Lung (tissue), 12 donors: ENCODE data around the gene WFDC9. TPM values are rescaled to one million over a fixed set of nuclear protein-coding genes. Genes with fewer than 3 reads are reported as not detected.

Source experiments
- ATAC-seq: fragments of 200-7000 bp; cut with Tn5 transposase; one replicate; pipeline ENCODE4 v1.9.1; 2020; ENCODE audit warnings: moderate number of reproducible peaks; ENCODE audit not compliant: insufficient read depth, low FRiP score
- DNase-seq, 3 donors: peaks; one replicate each; pipeline ENCODE4 v3.0.0-alpha.2; 2013 to 2017
- H3K27ac ChIP-seq, 2 donors: one replicate each; pipeline ENCODE4 v1.5.1; 2013; ENCODE audit warnings: mild to moderate bottlenecking in 2 of 2, moderate library complexity in 2 of 2, control low read depth in 1 of 2, inconsistent platforms in 1 of 2, low read depth in 1 of 2, low read length in 1 of 2
- H3K27me3 ChIP-seq, 3 donors: one replicate each; pipeline ENCODE4 v1.5.1; 2013; ENCODE audit warnings: low read length in 2 of 3; ENCODE audit not compliant: control insufficient read depth in 3 of 3, insufficient read depth in 3 of 3
- H3K36me3 ChIP-seq, 4 donors: one replicate each; pipeline ENCODE4 v1.5.1; 2013; ENCODE audit warnings: low read length in 4 of 4, mild to moderate bottlenecking in 1 of 4, moderate library complexity in 1 of 4; ENCODE audit not compliant: control insufficient read depth in 4 of 4, insufficient read depth in 4 of 4
- H3K4me1 ChIP-seq, 5 donors: one replicate each; pipeline ENCODE4 v1.5.1; 2013; ENCODE audit warnings: low read length in 5 of 5, mild to moderate bottlenecking in 2 of 5, moderate library complexity in 1 of 5; ENCODE audit not compliant: control insufficient read depth in 5 of 5, insufficient read depth in 5 of 5
- H3K4me3 ChIP-seq: one replicate; pipeline ENCODE4 v1.5.1; 2013; ENCODE audit warnings: mild to moderate bottlenecking, control low read depth, moderate library complexity
- H3K9ac ChIP-seq, 2 donors: one replicate each; pipeline ENCODE4 v1.5.1; 2013; ENCODE audit warnings: low read length in 2 of 2, control low read depth in 1 of 2; ENCODE audit not compliant: insufficient read depth in 1 of 2
- H3K9me3 ChIP-seq, 4 donors: one replicate each; pipeline ENCODE4 v1.5.1; 2013; ENCODE audit warnings: low read length in 3 of 4, mild to moderate bottlenecking in 1 of 4, moderate library complexity in 1 of 4; ENCODE audit not compliant: control insufficient read depth in 4 of 4, insufficient read depth in 3 of 4
- WGBS, 2 donors: extraction: QIAGEN DNeasy Blood & Tissue Kit; methylation state at CpG; one replicate each; pipeline ENCODE4 v1.1.7; 2013; 5-methylcytosine and 5-hydroxymethylcytosine counted together
- polyA plus RNA-seq, 2 donors: library from polyadenylated mRNA; stranded (reverse); fragments of 200-250 nt; gene quantifications; one replicate each; pipeline ENCODE4 v1.2.1, GENCODE V29; 2013
- total RNA-seq, 2 donors: library from RNA; depleted of rRNA in 1 of 2; stranded (reverse); fragments of >200 nt in 1 of 2; gene quantifications; one replicate each; pipeline ENCODE4 v1.2.1, GENCODE V29; 2014 to 2021
- TF ChIP-seq, protein P1 (sequence below): IDR thresholded peaks from 2 replicates; pipeline ENCODE4 v1.5.1; 2012; ENCODE audit warnings: mild to moderate bottlenecking; ENCODE audit errors: control extremely low read depth, extremely low read depth
- donor health status: control.
- donor health status: control.
- donor health status: Bipolar disorder and iron deficiency.
- donor health status: healthy.
- donor health status: DM: yes; HTN: yes; CAD: no.

WFDC9 gene
- total and polyA plus RNA-seq, 4 donors, result not detected

DNA sequence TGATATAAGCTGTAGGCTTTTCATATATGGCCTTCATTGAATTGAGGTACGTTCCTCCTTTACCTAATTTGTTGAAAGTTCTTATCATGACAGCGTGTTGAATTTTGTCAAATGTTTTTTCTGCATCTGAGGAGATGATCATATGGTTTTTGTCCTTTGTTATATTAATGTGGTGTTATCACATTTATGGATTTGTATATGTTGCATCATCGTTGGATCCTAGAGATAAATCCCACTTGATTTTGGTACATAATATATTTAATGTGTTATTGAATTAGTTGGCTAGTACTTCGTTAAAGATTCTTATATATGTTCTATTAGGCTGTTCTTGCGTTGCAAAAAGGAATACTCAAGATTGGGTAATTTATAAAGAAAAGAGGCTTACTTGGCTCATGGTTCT, 8.6 kb upstream of the WFDC9 start:
- no peak for DNase-seq
- H3K27ac ChIP-seq, result no peak overlapping the region
- H3K4me1 ChIP-seq, result no peaks in the 10 kb centered on the region
- no peaks in the 10 kb centered on the region for H3K27me3 ChIP-seq
- peaks cover 0 to 2% (median 0%) of the 10 kb centered on the region in 4 donors for H3K9me3 ChIP-seq
- TF ChIP-seq, protein P1, sequence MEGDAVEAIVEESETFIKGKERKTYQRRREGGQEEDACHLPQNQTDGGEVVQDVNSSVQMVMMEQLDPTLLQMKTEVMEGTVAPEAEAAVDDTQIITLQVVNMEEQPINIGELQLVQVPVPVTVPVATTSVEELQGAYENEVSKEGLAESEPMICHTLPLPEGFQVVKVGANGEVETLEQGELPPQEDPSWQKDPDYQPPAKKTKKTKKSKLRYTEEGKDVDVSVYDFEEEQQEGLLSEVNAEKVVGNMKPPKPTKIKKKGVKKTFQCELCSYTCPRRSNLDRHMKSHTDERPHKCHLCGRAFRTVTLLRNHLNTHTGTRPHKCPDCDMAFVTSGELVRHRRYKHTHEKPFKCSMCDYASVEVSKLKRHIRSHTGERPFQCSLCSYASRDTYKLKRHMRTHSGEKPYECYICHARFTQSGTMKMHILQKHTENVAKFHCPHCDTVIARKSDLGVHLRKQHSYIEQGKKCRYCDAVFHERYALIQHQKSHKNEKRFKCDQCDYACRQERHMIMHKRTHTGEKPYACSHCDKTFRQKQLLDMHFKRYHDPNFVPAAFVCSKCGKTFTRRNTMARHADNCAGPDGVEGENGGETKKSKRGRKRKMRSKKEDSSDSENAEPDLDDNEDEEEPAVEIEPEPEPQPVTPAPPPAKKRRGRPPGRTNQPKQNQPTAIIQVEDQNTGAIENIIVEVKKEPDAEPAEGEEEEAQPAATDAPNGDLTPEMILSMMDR, result no peak
- H3K9ac ChIP-seq, result no peak overlapping the region
- WGBS, 2 donors, result 87 to 93% methylated on average over 5 of the region's 5 CpGs
- no peak overlapping the region for H3K4me3 ChIP-seq
- ATAC-seq, result no peak
- no peaks in the 10 kb centered on the region for H3K36me3 ChIP-seq

DNA sequence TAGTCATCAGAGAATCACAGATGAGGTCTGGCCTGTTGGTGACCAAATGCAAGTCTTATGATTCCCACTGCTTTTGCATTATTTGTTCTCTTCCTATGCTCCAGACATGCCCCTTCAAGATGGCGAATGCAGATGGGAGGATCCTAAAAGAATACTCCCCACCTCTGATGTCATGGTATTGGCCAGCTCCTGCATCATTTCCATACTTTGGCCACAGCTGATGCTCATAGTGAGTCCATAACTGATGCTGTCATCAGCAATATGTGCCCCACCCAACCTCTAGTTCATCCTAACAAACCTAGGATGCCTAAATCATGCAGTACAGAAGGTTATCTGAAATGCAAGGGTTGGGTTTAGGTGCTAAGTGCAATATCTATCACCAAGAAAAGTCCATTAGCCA, 5.4 kb upstream of the WFDC9 start:
- H3K27me3 ChIP-seq, result no peaks in the 10 kb centered on the region
- no peaks in the 10 kb centered on the region for H3K4me1 ChIP-seq
- DNase-seq (no peak), ATAC-seq (no peak)
- no peak overlapping the region for H3K4me3 ChIP-seq
- H3K36me3 ChIP-seq, result no peaks in the 10 kb centered on the region
- TF ChIP-seq, protein P1, result no peak
- no peak overlapping the region for H3K9ac ChIP-seq
- H3K27ac ChIP-seq, result no peak overlapping the region
- WGBS, 2 donors, result 92 to 97% methylated on average over 1 of the region's 1 CpG
- peaks cover 0 to 2% (median 0%) of the 10 kb centered on the region in 4 donors for H3K9me3 ChIP-seq

DNA sequence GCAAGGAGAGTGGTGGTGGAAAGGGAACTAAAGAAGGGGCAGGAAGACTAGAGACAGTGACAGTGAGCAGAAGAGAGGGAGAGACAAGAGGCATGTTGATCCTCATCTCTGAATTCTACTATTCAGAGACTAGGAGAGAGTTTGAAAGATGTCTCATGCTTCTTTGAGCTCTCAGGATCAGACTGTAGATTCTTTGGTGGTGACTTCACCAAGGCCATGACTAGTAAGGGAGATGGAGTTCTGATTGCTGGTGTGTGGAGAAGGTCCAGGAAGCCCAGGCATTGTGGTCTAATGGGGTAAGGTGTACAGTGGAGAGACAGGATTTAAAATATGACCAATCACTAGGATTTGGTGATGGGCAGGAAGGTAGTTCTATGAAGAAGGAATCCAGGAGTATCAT, 713 bp downstream of the WFDC9 start:
- H3K9me3 ChIP-seq, result no peaks in the 10 kb centered on the region
- H3K36me3 ChIP-seq, result no peaks in the 10 kb centered on the region
- H3K4me1 ChIP-seq, result no peaks in the 10 kb centered on the region
- ATAC-seq, result no peak
- TF ChIP-seq, protein P1, result no peak
- H3K9ac ChIP-seq, result no peak overlapping the region
- H3K27me3 ChIP-seq, result no peaks in the 10 kb centered on the region
- DNase-seq, result no peak
- no peak overlapping the region for H3K27ac ChIP-seq
- no peak overlapping the region for H3K4me3 ChIP-seq

DNA sequence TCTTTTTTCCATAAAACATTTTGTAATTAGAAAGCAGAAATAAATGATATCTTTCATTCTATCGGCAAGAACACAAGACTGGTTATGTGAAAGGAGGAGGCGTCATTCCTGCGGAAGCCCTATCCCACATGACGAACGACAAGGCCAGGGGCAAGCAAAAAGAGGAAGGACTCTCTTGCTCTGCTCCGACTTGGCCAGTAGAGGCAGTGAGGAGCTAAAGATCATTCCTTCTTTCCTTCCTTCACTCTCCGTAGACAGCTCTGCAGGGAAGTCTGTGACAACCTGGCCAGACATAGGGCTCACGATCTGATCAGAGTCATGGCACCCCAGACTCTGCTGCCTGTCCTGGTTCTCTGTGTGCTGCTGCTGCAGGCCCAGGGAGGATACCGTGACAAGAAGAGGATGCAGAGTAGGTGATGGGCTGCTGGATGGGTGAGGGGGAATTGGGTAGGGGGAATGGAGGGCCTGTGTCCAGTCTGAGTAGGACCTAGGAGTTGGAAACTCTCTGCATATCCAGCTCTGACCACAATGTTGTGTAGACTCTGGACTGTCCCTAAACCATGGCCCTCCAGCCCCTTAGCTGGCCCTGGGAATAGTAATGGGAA, 1.5 kb downstream of the WFDC9 start, which contains the start of gene WFDC10A:
Gene WFDC10A (plus strand): TSS at position 244 of the 605 bp plus-strand sequence. CDS start 75 bp downstream, at position 319.
- H3K4me1 ChIP-seq, result no peaks in the 10 kb centered on the region
- H3K9me3 ChIP-seq, result no peaks in the 10 kb centered on the region
- no peak within 1 kb of the TSS for H3K27ac ChIP-seq
- 11 to 12% methylated on average over 9 of the region's 9 CpGs for WGBS, 2 donors
- no peak within 1 kb of the TSS for H3K9ac ChIP-seq
- ATAC-seq (no peak), DNase-seq (peak; percentile 24 to 40 (median 40))
- H3K27me3 ChIP-seq, result no peaks in the 10 kb centered on the region
- H3K36me3 ChIP-seq, result no peaks in the 10 kb centered on the region
- TF ChIP-seq, protein P1, result peak; percentile 29
- no peak within 1 kb of the TSS for H3K4me3 ChIP-seq
